HG02884 (cell line): ENCODE measurements around the gene COMTD1.
"Not testable (repeated sequence)": the region's sequence is repeated elsewhere in the genome, so short reads cannot be mapped to it uniquely, and the experiment has no call there.

ENCODE experiments used
- ATAC-seq: cut with Tn5 transposase; IDR thresholded peaks from one replicate; pipeline ENCODE4 v1.9.1; 2021; ENCODE audit warnings: mild to moderate bottlenecking, moderate library complexity; ENCODE audit not compliant: unreplicated experiment

COMTD1 gene

GRCh38 chr10:75197066-75197465, 38.7 kb downstream of the COMTD1 start:
- ATAC-seq: no peak

GRCh38 chr10:75195035-75195763, 40.6 kb downstream of the COMTD1 start:
- no peak for ATAC-seq

- ATAC-seq: not testable (repeated sequence)
Measured at GRCh38 chr10:75194625-75195024, 41.1 kb downstream of the COMTD1 start.

- no peak for ATAC-seq
Measured at GRCh38 chr10:75191821-75192568, 43.8 kb downstream of the COMTD1 start.

GRCh38 chr10:75189266-75190096, 46.3 kb downstream of the COMTD1 start:
- no peak for ATAC-seq

GRCh38 chr10:75188522-75188921, 47.2 kb downstream of the COMTD1 start:
- not testable (repeated sequence) for ATAC-seq

- ATAC-seq: no peak
Measured at GRCh38 chr10:75187961-75188426, 47.8 kb downstream of the COMTD1 start.

- no peak for ATAC-seq
Measured at GRCh38 chr10:75186310-75186709, 49.4 kb downstream of the COMTD1 start.
